ENCODE measurements around the gene LYPD1.

GRCh38 chr2:132659331-132659730 lies 10.7 kb downstream of the LYPD1 start:
- no peak for TF ChIP-seq EZH2 (IDR thresholded peaks at IDR 0.05; ENCODE audit: borderline replicate concordance, control insufficient read depth, low read depth, low read length)
- TF ChIP-seq, protein P1, sequence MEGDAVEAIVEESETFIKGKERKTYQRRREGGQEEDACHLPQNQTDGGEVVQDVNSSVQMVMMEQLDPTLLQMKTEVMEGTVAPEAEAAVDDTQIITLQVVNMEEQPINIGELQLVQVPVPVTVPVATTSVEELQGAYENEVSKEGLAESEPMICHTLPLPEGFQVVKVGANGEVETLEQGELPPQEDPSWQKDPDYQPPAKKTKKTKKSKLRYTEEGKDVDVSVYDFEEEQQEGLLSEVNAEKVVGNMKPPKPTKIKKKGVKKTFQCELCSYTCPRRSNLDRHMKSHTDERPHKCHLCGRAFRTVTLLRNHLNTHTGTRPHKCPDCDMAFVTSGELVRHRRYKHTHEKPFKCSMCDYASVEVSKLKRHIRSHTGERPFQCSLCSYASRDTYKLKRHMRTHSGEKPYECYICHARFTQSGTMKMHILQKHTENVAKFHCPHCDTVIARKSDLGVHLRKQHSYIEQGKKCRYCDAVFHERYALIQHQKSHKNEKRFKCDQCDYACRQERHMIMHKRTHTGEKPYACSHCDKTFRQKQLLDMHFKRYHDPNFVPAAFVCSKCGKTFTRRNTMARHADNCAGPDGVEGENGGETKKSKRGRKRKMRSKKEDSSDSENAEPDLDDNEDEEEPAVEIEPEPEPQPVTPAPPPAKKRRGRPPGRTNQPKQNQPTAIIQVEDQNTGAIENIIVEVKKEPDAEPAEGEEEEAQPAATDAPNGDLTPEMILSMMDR (IDR thresholded peaks at IDR 0.05 in 2 of 3, conservative IDR thresholded peaks at IDR 0.05 in 1 of 3; ENCODE audit: control insufficient read depth in 2 of 3, extremely low read depth in 1 of 3, insufficient read depth in 1 of 3, low read depth in 3 of 3, low read length in 3 of 3), result no peak
